DMS114 treated with DMSO at 0.1 percent for 48 hours (cell line): Measurements from ENCODE around the gene SLC34A1.
A peak's percentile ranks its signal among the peaks of the same experiment; 100 is the strongest.
"Not testable (repeated sequence)": the region's sequence is repeated elsewhere in the genome, so short reads cannot be mapped to it uniquely, and the experiment has no call there.

Experiments used
- DNase-seq: peaks from one replicate; lab custom pipeline; 2025; ENCODE audit not compliant: unreplicated experiment; lab: John Stamatoyannopoulos, UW

The SLC34A1 gene

DNA sequence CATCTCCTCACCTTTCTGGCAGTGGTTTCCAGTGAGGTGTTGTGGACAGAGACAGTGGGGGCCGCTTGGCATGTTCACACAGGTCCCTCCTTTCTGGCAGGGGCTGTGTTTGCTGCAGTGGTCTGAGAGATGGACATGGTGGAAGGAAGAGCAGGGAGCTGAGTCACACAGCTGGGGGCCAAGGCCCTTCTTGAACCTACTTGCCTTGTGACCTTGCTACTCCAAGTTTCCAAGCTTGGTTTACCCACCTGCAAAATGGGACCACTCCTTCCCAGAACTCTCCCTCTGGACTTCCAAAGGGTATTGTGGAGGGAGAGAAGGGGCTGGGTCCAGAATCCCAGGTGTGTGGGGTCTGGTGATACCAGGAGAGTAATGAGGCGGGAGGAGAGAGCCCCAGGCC lies 21.1 kb downstream of the SLC34A1 start:
- no peak for DNase-seq

- no peak for DNase-seq
Measured at GRCh38 chr5:177405805-177406204, 21.6 kb downstream of the SLC34A1 start.

GRCh38 chr5:177409043-177409801 lies 25.0 kb downstream of the SLC34A1 start, which contains the start of gene F12:
Gene F12, minus strand, starts transcription at chr5:177409564. Its CDS starts 37 bp downstream, at chr5:177409527.
- no peak for DNase-seq

DNA sequence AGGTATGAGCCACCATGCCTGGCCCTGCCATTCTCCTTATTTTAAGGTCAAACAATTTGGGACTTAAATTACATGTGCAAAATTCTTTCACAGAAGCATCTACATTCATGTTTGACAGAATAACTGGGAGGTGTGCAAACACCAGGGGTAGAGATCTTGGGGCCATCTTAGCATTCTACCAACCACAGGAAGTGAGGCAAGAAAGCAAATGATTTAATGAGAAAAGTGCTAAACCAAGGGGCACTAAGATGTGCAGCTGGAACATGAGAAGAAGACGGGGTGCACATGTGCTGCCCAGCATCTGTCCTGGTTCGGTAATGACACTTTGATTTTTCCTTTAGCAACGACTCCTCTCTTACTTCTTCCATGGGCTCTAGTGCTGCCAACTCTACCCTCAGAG lies 26.3 kb downstream of the SLC34A1 start:
- DNase-seq = no peak

DNA sequence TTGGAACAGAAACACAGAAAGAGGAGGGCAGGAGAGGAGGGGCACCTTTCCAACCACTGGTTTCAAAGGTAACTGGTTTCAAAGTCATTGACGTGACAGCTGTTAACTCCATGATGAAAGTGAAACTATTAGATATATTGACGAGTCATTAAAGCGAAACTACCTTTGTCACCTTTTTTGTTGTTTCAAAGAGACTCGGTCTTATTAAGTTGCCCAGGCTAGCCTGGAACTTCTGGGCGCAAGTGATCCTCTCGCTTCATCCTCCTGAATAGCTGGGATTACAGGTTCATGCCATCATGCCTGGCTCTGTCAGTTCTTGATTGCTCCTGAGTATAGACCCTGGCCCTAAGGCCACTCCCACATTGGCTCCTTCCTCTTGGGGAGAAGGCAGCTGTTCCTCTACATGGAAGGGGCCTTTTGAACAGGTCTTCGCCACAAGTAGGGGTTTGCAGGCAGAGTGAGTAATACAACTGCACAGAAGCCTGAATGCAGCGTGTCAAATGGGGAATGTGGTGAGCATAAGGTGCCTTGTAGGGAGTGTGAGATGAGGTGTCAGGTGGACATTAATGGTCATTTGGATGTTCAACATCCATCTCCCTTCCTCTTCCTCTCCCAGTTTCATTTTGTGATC lies 28.5 kb downstream of the SLC34A1 start:
- no peak for DNase-seq

DNA sequence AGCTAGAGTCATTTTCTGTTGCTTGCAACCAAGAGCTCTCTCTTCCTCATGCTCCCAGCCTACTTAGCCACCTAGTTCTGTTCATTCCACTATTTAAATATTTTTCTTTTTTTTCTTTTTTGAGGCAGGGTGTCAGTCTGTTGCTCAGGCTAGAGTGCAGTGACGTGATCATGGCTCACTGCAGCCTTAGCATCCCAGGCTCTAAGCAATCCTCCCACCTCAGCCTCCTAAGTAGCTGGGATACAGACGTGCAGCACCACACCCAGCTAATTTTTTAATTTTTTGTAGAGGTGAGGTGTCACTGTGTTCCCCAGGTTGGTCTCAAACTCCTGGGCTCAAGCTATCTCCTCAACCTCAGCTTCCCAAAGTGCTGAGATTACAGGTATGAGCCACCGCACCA lies 30.2 kb downstream of the SLC34A1 start:
- no peak for DNase-seq

- not testable (repeated sequence) for DNase-seq
Measured at GRCh38 chr5:177417081-177417480, 32.8 kb downstream of the SLC34A1 start.

DNA sequence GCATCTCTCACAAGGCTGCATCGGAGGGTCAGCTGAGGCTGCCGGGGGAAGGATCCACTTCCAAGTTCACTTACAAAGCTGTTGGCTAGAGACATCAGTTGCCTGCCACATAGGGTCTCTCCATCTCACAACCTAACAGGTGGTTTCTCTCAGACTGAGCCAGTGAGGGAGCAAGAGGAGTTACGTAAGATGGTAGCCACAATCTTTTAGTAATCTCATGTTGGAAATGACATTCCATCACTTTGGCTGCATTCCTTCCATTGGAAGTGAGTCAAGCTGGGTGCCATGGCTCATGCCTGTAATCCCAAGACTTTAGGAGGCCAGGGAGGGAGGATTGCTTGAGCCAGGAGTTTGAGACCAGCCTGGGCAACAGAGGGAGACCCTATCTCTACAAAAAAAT lies 34.8 kb downstream of the SLC34A1 start:
- DNase-seq = no peak

DNA sequence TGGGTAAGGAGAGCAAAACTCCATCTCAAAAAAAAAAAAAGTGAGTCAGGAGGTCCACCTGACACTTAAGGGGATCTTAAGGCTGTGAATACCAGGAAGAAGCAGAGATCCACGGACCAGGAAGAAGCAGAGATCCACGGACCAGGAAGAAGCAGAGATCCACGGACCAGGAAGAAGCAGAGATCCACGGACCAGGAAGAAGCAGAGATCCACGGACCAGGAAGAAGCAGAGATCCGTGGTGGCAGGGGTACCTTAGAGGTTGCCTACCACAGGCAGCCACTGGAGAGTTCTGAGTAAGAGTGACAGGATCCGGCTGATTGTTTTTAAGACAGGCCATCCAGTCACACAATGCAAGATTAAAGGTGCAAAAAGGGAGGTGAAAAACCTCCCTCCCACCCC lies 36.2 kb downstream of the SLC34A1 start:
- not testable (repeated sequence) for DNase-seq

DNA sequence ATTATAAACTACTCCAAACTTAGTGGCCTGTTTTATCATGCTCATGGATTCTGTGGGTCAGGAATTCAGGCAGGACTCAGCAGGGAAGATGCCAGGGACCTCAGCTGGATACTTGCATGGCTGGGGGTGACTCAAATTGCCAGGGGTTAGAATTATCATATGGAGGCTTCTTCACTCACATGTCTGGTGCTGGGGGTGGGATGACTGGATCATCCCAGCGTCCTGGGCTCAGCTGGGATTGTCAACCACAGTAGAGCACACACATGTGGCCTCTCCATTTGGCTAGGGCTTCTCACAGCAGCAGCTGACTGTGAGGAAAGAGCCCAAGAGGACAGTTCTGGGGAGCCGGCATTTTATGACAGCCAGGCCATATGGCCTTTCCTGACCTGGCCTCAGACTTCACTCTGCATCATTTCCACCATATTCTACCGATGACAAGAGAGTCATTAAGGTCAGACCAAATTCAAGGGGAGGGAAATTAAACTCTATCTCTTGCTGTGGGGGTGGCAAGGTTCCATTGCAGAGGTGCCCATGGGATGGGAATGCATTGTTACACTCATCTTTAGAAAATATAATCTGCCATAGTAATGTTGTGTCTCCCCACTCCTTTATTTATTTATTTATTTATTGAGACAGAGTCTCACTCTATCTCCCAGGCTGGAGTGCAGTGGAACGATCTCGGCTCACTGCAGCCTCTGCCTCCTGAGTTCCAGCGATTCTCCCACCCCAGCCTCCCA lies 37.0 kb downstream of the SLC34A1 start:
- DNase-seq = no peak

DNA sequence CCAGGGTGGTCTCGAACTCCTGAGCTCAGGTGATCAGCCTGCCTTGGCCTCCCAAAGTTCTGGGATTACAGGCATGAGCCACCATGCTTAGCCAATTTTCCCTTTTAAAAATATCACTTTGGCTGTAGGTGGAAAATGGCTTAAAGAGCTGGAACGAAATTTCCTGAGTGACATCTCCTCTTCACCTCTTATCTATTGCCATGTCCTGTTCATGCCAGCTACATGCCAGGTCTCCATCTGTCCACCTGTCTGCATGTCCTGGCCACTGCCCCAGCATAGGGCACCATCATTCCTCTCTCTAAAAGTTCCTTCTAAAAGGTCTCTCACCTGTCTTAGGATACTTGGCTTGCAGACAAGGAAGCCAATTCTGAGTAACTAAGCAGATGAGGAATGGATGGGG lies 39.4 kb downstream of the SLC34A1 start:
- DNase-seq = no peak

DNA sequence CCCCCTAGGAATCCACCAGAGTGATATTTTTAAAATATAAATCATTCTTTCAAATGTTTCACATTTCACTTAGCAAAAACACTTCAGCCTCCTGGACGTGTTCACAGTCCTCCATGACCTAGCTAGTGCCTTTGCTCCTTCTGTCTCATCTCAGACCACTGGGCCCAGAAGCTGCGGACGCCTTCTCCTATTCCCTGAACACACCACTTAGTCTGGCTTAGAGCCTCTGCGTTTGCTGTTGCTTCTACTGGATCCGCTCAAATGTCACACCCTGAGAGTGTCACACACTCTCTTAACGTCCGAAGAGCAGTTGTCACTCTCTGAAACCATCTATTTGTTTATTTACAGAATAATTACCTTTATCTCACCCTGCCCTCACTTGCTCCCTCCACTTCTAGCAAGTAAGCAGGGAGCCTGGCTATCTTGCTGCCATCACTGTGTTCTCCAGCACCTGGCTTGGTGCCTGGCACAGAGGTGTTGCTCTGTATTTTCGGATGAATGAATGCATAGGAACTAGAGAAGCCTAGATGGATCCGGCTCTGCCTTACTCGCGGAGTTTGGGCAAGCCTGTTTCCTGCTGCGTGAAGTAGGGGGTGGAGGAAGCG lies 41.1 kb downstream of the SLC34A1 start:
- DNase-seq = no peak

DNA sequence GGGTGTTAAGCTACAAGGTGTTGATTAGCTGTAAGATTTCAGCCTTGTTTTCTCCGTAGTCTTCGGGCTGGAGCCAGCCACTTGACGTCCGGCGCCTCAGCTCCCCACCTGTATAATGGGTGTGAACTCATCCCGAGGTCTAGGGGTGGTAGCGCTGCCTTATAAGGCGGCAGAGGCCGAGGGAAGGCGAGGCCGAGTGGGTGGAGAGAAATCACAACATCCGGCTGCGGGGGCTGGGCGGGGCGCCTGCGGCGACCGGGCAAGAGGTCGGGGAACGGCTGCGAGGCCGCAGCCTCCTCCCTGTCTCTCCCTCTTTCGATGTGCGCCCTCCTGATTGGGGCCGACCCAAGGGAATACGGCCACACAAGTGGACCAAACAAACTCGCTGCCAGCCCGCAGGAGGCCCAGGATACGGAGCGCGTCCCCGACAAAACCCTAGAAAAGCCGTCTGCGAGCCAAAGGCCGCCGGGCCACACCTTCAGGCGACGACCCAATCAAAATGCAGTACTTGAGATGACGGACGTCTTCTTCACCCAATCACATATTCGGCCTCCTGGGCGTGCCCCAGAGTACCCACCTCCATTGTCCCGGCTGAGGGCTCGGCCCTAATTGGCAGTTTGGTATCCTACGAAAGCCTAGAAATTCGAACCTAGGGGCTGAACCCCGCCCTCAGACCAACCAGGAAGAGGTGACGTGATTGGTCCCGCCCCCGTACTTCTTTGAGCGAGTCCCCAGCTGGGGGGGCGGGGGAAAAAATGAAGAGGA lies 41.7 kb downstream of the SLC34A1 start:
- peak; percentile 100 for DNase-seq

DNA sequence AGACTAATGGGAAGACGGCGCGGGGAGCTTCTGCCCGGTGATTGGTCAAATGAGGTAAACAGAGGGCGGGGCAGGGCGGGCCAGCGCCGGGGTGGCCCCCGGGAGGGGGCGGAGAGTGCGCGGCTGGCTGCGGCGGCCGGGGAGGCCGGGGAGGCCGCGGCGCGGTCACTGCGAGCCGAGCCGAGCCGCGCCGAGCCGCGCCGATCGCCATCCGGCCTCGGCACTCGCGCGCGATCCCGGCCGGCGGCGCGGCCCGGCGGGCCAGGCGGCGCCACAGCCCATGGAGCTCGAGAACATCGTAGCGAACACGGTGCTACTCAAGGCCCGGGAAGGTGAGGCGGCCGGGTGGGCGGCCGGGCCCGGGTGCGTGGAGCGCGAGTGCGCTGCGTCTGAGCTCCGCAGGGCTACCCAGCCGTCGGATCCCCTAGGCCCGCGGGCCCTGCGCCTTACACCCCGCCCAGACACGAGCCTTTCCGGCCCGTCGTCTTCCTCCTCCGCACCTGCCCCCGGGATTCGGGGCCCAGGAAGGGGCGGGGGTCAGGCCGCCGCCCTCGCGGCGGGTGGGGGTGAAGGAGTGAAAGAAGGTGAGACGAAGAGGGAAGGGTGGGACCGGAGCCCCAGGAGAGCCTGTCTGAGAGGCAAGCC lies 42.5 kb downstream of the SLC34A1 start, which contains the start of gene GRK6:
Gene GRK6, plus strand, starts transcription at position 111 of the 645 bp plus-strand sequence. Its CDS starts 170 bp downstream, at position 281.
- DNase-seq = no peak

GRCh38 chr5:177427211-177427822 lies 43.1 kb downstream of the SLC34A1 start:
- DNase-seq = no peak

DNA sequence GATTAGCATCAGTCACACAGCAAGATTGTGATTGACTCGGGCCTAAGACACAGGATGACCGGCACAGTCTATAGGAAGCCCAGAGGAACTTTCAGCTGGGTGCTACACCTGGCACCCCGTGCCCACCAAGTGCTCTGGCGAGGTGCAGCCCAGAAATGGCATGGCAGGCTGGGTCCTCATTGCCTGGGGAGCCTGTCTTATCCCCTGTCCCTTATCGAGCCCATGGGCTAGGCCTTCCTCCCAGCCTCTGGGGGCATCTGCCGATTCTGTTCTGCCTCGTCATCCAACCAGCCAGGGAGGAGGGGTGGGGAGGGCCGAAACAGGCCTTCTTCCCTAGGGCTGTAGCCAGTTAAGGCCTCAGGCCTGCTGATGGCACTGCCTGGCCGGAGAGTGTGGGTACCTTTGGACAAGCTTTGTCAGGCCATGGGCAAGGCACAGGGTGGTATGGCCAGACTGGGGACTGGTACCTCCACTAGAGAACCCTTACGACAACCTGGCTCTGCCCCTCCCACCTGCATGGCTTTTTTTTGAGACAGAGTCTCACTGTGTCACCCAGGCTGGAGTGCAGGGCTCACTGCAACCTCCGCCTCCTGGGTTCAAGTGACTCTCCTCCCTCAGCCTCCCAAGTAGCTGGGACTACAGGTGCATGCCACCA lies 43.8 kb downstream of the SLC34A1 start:
- no peak for DNase-seq

GRCh38 chr5:177428574-177429217 lies 44.5 kb downstream of the SLC34A1 start:
- no peak for DNase-seq

DNA sequence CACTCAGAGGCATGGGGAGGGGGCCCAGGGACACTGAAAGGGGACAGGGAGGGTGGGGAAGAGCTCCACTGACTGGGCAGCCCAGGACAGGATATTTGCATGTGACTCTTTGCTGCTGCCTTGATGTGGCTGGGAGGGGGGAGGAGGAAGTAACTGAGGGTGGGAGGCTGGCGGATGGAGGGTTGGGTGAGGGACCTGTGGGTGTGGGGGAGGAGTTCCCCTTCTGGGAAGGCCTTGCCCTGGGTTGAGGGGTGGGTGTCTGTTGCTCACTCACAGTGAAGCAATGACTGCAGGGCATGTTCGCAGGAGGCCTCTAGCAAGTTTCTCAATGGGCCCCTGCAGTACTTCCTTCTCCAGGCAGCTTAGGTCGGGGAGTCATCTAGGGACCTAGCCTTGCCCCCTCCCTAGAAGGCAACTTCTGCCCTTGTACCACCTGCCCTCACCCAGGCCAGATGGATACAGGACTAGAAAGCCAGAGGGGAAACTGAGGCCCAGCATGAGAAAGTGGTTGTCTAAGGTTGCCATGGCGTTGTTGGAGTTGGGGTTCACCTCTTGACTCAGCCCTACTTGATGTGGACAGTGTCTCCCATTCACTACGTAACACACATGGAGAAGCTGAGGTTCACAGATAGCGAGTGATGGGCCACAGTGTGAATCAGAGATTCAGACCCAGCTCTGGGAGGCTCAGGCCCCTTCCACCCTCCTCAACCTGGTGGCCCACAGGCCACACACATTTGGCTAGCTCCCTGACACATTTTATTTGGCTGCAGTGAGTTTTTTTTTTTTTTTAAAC lies 45.2 kb downstream of the SLC34A1 start:
- DNase-seq = no peak
